HL-60/S4 treated with retinoic acid at 250 ng/mL for 4 days and 3 days (cell line): ENCODE data around the gene FMO4.
"Not testable (repeated sequence)": the region's sequence is repeated elsewhere in the genome, so short reads cannot be mapped to it uniquely, and the experiment has no call there.

Experiments used
- in situ Hi-C: fragments of 300-500 bp; cut with MboI; formaldehyde crosslinking; loops from 2 replicates; pipeline ENCODE4 v1.7.0; 2022; ENCODE audit warnings: low sequenced_read_pairs

FMO4 gene

GRCh38 chr1:171384496-171384895, 70.5 kb downstream of the FMO4 start:
- in situ Hi-C loops: no loop called here

GRCh38 chr1:171389171-171389570, 75.2 kb downstream of the FMO4 start:
- in situ Hi-C loops: no loop called here

DNA sequence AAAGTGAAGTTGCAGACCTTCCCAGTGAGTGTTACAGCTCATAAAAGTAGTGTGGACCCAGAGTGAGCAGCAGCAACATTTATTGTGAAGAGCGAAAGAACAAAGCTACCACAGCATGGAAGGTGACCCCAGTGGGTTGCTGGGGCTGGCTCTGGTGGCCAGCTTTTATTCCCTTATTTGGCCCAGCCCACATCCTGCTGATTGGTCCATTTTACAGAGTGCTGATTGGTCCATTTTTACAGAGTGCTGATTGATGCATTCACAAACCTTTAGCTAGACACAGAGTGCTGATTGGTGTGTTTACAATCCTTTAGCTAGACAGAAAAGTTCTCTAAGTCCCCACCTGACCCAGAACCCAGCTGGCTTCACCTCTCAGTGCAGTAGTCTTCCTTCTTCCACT, 76.8 kb downstream of the FMO4 start:
- in situ Hi-C loops: not testable (repeated sequence)
